Fibroblast of mammary gland (primary cell): Measurements from ENCODE around the gene TIPARP.
A peak's percentile ranks its signal among the peaks of the same experiment; 100 is the strongest.

Source experiments
- DNase-seq: peaks from one replicate; pipeline ENCODE4 v3.0.0-alpha.2; 2010; ENCODE audit warnings: low read depth
- H3K4me3 ChIP-seq: 2 replicates; pipeline ENCODE4 v1.5.1; 2011; ENCODE audit warnings: low read depth, mild to moderate bottlenecking, low read length, moderate library complexity; ENCODE audit not compliant: control insufficient read depth
- CTCF ChIP-seq: conservative IDR thresholded peaks from 2 replicates; pipeline ENCODE4 v1.5.1; 2011; ENCODE audit warnings: low read depth, low read length, inconsistent platforms; ENCODE audit not compliant: control insufficient read depth, insufficient read depth

TIPARP gene

GRCh38 chr3:156747046-156747445, 72.7 kb downstream of the TIPARP start:
- H3K4me3 ChIP-seq: no peak overlapping the region
- TF ChIP-seq CTCF: no peak
- DNase-seq: no peak

- no peak for DNase-seq
- TF ChIP-seq CTCF: no peak
- no peak overlapping the region for H3K4me3 ChIP-seq
Measured at GRCh38 chr3:156749244-156749643, 74.9 kb downstream of the TIPARP start.

GRCh38 chr3:156750191-156750873, 75.9 kb downstream of the TIPARP start:
- DNase-seq: peak; percentile 49
- TF ChIP-seq CTCF: no peak
- H3K4me3 ChIP-seq: no peak overlapping the region

- no peak overlapping the region for H3K4me3 ChIP-seq
- no peak for TF ChIP-seq CTCF
- DNase-seq: peak; percentile 70
Measured at GRCh38 chr3:156750874-156751245, 76.5 kb downstream of the TIPARP start.

GRCh38 chr3:156751461-156752025, 77.2 kb downstream of the TIPARP start:
- TF ChIP-seq CTCF: peak; percentile 23
- H3K4me3 ChIP-seq: peak overlapping the region; percentile 17
- peak; percentile 94 for DNase-seq
